GM10266 (cell line): ENCODE results near the gene ENKUR.

Experiments
- DNase-seq: peaks from one replicate; pipeline ENCODE4 v3.0.0; 2012; ENCODE audit errors: extremely low spot score
- TF ChIP-seq, protein P1 (sequence below): IDR thresholded peaks from 2 replicates; pipeline ENCODE4 v1.5.1; 2012; ENCODE audit warnings: mild to moderate bottlenecking, low read depth; ENCODE audit not compliant: control insufficient read depth, insufficient read depth; ENCODE audit errors: missing control alignments

The ENKUR gene, protein sequence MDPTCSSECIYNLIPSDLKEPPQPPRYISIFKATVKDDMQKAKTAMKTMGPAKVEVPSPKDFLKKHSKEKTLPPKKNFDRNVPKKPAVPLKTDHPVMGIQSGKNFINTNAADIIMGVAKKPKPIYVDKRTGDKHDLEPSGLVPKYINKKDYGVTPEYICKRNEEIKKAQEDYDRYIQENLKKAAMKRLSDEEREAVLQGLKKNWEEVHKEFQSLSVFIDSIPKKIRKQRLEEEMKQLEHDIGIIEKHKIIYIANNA

DNA sequence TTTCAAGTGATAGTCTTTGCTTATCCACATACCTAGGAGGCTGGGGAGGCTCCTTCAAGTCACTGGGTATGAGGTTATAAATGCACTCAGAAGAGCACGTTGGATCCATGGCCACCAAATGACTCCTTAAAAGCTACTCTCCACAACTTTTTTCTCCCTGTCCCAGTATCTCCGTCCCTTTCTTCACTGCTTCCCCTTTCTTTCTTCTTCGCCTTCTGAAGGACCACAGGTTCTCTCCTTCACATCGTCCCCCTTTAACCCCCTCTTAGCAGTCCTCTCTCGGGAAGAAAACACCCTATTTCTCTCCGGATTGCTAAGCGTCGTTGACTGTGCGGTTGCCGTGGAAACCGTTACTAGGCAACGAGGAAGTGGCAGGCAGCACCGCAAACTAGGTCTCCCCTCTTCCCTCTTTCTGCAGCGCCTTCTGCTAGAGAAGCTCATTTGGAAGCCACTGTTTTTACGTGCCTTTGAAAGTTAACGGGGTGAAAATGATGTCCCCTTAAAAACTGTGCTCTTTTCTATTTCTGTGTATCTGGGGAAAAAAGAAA lies at the start of gene ENKUR:
TSS of gene ENKUR (minus strand) at position 331 of the 548 bp plus-strand sequence. CDS start at position 109, 222 bp downstream.
- TF ChIP-seq, protein P1, sequence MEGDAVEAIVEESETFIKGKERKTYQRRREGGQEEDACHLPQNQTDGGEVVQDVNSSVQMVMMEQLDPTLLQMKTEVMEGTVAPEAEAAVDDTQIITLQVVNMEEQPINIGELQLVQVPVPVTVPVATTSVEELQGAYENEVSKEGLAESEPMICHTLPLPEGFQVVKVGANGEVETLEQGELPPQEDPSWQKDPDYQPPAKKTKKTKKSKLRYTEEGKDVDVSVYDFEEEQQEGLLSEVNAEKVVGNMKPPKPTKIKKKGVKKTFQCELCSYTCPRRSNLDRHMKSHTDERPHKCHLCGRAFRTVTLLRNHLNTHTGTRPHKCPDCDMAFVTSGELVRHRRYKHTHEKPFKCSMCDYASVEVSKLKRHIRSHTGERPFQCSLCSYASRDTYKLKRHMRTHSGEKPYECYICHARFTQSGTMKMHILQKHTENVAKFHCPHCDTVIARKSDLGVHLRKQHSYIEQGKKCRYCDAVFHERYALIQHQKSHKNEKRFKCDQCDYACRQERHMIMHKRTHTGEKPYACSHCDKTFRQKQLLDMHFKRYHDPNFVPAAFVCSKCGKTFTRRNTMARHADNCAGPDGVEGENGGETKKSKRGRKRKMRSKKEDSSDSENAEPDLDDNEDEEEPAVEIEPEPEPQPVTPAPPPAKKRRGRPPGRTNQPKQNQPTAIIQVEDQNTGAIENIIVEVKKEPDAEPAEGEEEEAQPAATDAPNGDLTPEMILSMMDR = no peak
- peak; percentile 78 for DNase-seq

DNA sequence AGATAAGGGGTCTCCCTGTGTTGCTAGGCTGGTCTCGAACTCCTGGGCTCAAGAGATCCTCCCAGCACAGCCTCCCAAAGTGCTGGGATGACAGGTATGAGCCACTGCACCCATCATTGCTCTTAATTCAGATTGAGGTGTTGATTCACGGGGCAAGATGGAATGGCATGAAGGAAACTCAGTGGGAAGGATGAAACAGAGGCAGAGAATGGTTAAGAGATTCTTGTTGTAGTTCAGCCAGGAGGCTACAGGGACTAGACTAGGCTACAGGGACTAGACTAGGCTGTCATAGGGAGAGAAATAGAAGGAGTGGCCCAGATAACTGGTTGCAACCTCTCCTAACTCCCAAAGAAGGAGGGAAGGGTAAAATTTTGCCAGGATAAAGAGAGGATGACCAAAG lies 48.4 kb upstream of the ENKUR start:
- no peak for DNase-seq
- TF ChIP-seq, protein P1 = no peak

DNA sequence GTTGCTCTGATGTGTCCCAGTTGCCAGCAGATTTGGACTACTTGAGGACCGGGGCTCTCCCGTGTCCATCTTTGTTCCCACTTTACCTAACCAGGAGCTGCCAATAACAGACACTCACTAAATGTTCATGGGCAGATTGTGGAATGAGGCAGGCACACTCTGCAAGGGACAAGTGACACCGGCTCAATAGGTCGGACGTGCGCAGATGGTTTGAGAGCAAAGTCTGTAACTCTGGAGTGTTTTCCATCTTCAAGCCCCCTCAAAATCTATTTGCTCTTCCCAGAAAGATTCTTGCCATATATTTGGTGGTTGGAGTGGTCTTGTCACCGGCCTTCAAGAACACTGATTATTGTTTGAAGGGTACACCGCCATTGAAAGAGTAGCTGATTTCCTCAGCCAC lies 47.7 kb upstream of the ENKUR start:
- TF ChIP-seq, protein P1 = no peak
- DNase-seq = no peak

DNA sequence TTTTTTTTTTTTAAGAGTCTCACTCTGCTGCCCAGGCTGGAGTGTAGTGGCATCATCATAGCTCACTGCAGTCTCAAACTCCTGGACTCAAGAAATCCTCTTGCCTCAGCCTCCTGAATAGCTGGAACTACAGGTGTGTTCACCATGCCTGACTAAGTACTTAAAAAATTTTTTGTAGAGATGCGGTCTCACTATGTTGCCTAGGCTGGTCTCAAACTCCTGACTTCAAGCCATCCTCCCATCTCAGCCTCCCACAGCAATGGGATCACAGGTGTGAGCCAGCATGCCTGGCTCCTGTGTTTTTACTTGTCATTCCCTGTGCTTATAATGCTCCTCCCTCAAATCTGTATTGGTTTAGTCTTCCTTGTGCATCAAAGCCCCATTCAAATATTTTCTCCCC lies 47.2 kb upstream of the ENKUR start:
- TF ChIP-seq, protein P1 = no peak
- DNase-seq = no peak

DNA sequence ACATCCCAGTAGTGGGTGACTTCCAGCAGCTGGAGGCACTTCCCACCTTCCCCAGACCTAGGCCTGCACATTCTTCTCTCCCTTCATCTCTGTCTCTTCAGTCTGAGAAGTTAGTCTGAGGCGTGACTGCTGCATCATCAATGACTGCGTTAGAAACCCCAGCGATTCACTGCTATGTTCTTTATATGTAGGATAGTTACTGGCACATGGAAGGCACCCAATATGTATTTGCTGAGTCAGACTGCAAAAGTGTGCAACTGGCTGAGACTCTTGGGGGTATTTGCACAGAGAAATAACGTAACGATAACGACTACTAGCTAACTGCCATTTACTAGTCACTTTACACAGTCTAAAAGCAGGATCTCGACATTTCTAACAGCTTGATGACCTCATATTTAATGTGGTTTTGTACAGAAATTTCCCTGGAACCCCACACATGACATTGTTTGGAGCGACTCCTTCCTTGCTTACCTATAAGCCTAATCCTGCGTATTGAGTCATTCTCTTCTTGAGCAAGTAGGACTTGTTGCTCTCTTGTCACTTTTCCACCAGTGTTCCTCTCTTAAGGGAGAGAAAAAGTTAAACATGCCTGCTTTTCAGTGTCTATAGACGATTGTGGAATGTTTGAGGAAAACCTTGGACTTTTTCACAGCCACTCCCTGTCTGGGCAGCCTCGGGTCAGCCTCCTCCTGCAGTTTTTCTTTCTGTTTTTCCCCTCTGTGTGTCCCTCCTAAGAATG lies 45.9 kb upstream of the ENKUR start:
- TF ChIP-seq, protein P1 = no peak
- DNase-seq = no peak

DNA sequence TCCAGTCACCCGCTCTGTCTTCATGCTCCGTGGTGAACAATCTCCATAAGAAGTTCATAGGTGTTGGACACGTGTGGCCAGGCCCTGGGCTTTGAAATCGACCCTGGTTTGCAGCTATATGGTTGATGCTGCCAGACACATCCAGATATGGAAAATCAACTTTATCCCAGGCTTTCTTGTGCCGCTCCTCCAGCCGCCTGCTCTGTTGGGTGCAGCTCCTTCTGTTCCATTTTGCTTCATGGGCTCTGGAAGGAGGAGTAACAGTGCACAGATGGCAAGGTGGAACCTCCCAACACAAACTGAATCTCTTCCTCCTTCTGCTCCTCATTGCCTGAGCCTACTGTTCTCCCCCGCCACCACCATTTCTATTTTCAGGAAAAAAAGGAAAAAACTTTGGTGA lies 45.2 kb upstream of the ENKUR start:
- no peak for DNase-seq
- TF ChIP-seq, protein P1 = no peak

DNA sequence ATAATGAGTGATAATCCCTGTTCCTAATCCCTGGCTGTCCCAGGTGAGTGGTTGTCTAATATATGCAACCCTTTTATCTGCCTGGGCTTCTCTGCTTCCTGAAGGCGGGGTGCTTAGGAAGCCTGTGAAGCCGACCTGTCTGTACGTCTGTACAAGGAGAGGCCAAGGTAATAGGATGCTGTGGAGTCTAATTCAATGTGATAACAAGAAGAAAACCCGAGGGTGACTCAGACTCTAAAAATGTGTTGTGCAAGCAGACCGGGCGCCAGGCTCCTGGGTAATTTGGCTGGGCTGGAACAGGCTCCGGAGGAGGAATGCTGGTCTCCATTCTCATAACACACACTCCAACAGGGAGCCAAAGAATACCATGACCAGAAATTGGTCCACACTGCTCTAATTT lies 44.0 kb upstream of the ENKUR start:
- no peak for DNase-seq
- TF ChIP-seq, protein P1 = no peak
